K562 (cell line): ENCODE data around the gene GPATCH2L. TPM values are rescaled to one million over a fixed set of nuclear protein-coding genes. Genes with fewer than 3 reads are reported as not detected.

Experiments
- ATAC-seq: fragments of 200-7000 bp; cut with Tn5 transposase; 3 replicates; pipeline ENCODE4 v1.9.1; 2020; ENCODE audit warnings: moderate library complexity
- BruUV-seq: library from RNA; stranded (reverse); fragments of 400-500 nt; replicated peaks from 2 replicates; lab custom pipeline; 2021; lab: Mats Ljungman, UMichigan
- CTCF ChIA-PET: fragments of 300-600 bp; formaldehyde crosslinking; extraction: SDS; loops from one replicate; lab custom pipeline; 2021; ENCODE audit warnings: low intra/inter-chr PET ratio; lab: Yijun Ruan, JAX
- POLR2A ChIA-PET: fragments of 300-600, 350-650 bp; sonication (Branson Sonifier 250); formaldehyde crosslinking; extraction: SDS; loops from one replicate; lab custom pipeline; 2021; ENCODE audit warnings: antibody characterized with exemption, inconsistent platforms; lab: Yijun Ruan, JAX
- DNase-seq, 4 experiments: peaks; one replicate each; pipeline versions ENCODE4 v3.0.0 to v3.0.0-alpha.2; 2011 to 2018; ENCODE audit warnings: low spot score in 3 of 4, mixed read lengths in 3 of 4; ENCODE audit errors: extremely low read depth in 1 of 4
- FAIRE-seq: peaks from 2 replicates; lab custom pipeline; 2011; peaks lifted over from hg19 to GRCh38; lab: Jason Lieb, UNC
- H2AFZ ChIP-seq: 2 replicates; pipeline ENCODE4 v1.6.0; 2011; ENCODE audit warnings: low read depth, low read length, control low read depth, inconsistent platforms
- H3K27ac ChIP-seq: fragments of 200-600 bp; 3 replicates; pipeline ENCODE4 v1.8.0; 2011; ENCODE audit warnings: low read depth, mild to moderate bottlenecking, control low read depth, inconsistent platforms, low read length, moderate library complexity, mixed read lengths; ENCODE audit errors: extremely low read depth
- H3K27me3 ChIP-seq, 2 experiments: fragments of 300-600 bp in 1 of 2; 2 replicates in 1 of 2; 3 replicates in 1 of 2; pipeline versions ENCODE4 v1.6.0 to v1.8.0; 2011; ENCODE audit warnings: inconsistent platforms in 2 of 2, low read length in 2 of 2, mild to moderate bottlenecking in 1 of 2, mixed read lengths in 1 of 2, moderate library complexity in 1 of 2; ENCODE audit not compliant: control insufficient read depth in 2 of 2, insufficient read depth in 2 of 2
- H3K36me3 ChIP-seq: fragments of 300-600 bp; 3 replicates; pipeline ENCODE4 v1.8.0; 2011; ENCODE audit warnings: mild to moderate bottlenecking, low read length, inconsistent platforms; ENCODE audit not compliant: control insufficient read depth, insufficient read depth
- H3K4me1 ChIP-seq, 2 experiments: fragments of 200-600 bp in 1 of 2; replicated peaks in 1 of 2; 2 replicates in 1 of 2; 3 replicates in 1 of 2; pipeline versions ENCODE4 v1.5.1 to v1.8.0; 2011; ENCODE audit warnings: inconsistent platforms in 2 of 2, low read length in 2 of 2, mild to moderate bottlenecking in 1 of 2, mixed read lengths in 1 of 2, moderate library complexity in 1 of 2; ENCODE audit not compliant: control insufficient read depth in 2 of 2, insufficient read depth in 2 of 2
- H3K4me2 ChIP-seq: 2 replicates; pipeline ENCODE4 v1.6.1; 2011; ENCODE audit warnings: low read length, control low read depth, inconsistent platforms, mixed read lengths; ENCODE audit not compliant: insufficient read depth
- H3K4me3 ChIP-seq: fragments of 200-600 bp; sonication (generic), shearing (Covaris generic); 2 replicates; pipeline ENCODE4 v1.5.1; 2016; ENCODE audit warnings: control low read depth, inconsistent platforms
- H3K79me2 ChIP-seq: fragments of 200-600 bp; 3 replicates; pipeline ENCODE4 v1.8.0; 2011; ENCODE audit warnings: low read length, inconsistent platforms; ENCODE audit not compliant: control insufficient read depth, insufficient read depth
- H3K9ac ChIP-seq, 2 experiments: 2 replicates each; pipeline versions ENCODE4 v1.6.0 to v1.6.1; 2011; ENCODE audit warnings: low read depth in 2 of 2, low read length in 2 of 2, control low read depth in 1 of 2, inconsistent platforms in 1 of 2, mild to moderate bottlenecking in 1 of 2, mixed read lengths in 1 of 2; ENCODE audit not compliant: insufficient read depth in 1 of 2
- H3K9me1 ChIP-seq: one replicate; pipeline ENCODE4 v1.6.0; 2011; ENCODE audit warnings: inconsistent platforms, mild to moderate bottlenecking, low read length, moderate library complexity; ENCODE audit not compliant: control insufficient read depth, insufficient read depth
- H3K9me3 ChIP-seq: replicated peaks from 2 replicates; pipeline ENCODE4 v1.5.1; 2011; ENCODE audit warnings: low read depth, low read length, inconsistent platforms; ENCODE audit not compliant: control insufficient read depth, insufficient read depth
- H4K20me1 ChIP-seq: replicated peaks from 2 replicates; pipeline ENCODE4 v1.6.1; 2011; ENCODE audit warnings: low read length, inconsistent platforms, mixed read lengths; ENCODE audit not compliant: control insufficient read depth, insufficient read depth
- CREBBP ChIP-seq: IDR thresholded peaks from one replicate; pipeline ENCODE4 v1.6.1; 2012; ENCODE audit warnings: low read depth, mild to moderate bottlenecking, control low read depth, inconsistent platforms, low read length
- ETS2 ChIP-seq: IDR thresholded peaks from 2 replicates; pipeline ENCODE4 v1.6.1; 2016; ENCODE audit warnings: borderline replicate concordance, missing genetic modification characterization, mild to moderate bottlenecking, moderate library complexity, missing compliant biosample characterization; ENCODE audit not compliant: poor library complexity, severe bottlenecking
- LEF1 ChIP-seq: fragments of 450-650 bp; IDR thresholded peaks from 2 replicates; pipeline ENCODE4 v1.6.1; 2016; ENCODE audit warnings: mild to moderate bottlenecking
- MAFF ChIP-seq: IDR thresholded peaks from 2 replicates; pipeline ENCODE4 v1.6.1; 2012; ENCODE audit warnings: low read length, improper control_type of control experiment
- SAFB2 ChIP-seq: fragments of 200-400 bp; formaldehyde crosslinking; IDR thresholded peaks from 2 replicates; pipeline ENCODE4 v1.6.1; 2018; ENCODE audit warnings: borderline replicate concordance, low read length, low read depth, moderate library complexity; ENCODE audit not compliant: severe bottlenecking
- ZKSCAN3 ChIP-seq: fragments of 250-450 bp; sonication (Bioruptor Pico); IDR thresholded peaks from 2 replicates; pipeline ENCODE4 v1.4.0; 2020
- ZNF224 ChIP-seq: sonication (generic); formaldehyde crosslinking; IDR thresholded peaks from 2 replicates; pipeline ENCODE4 v1.8.0; 2022; ENCODE audit warnings: mild to moderate bottlenecking, missing genetic modification reagents
- WGBS: fragments of 100-300 bp; shearing (Covaris generic); methylation state at CpG from one replicate; pipeline ENCODE4 v1.1.6; 2016; ENCODE audit warnings: low coverage, mixed read lengths; ENCODE audit not compliant: insufficient coverage; ENCODE audit errors: missing lambda C conversion rate; 5-methylcytosine and 5-hydroxymethylcytosine counted together
- in situ Hi-C: fragments of 300-500 bp; cut with MboI; formaldehyde crosslinking; loops from 4 replicates; pipeline ENCODE4 v1.15.0; 2018; ENCODE audit warnings: inconsistent platforms, mixed read lengths
- intact Hi-C: fragments of 100-400 bp; cut with micrococcal nuclease; formaldehyde crosslinking; loops from 2 replicates; pipeline ENCODE4 v1.14.2; 2022
- polyA plus RNA-seq, 8 experiments: library from polyadenylated mRNA; depleted of rRNA in 4 of 8; stranded (reverse) in 5 of 8; unstranded in 3 of 8; fragments of >200 nt; fragmentation: Nextera tagmentation in 2 of 8; fragmentation: Illumina TruSeq in 1 of 8; extraction: Ambion mirVana in 2 of 8; extraction: Trizol in 1 of 8; gene quantifications; 2 replicates each; pipeline versions ENCODE4 v1.2.1 to v1.2.3, GENCODE V29; 2011 to 2014; ENCODE audit warnings: inconsistent platforms in 1 of 8, missing spikeins in 1 of 8
- total RNA-seq, 7 experiments: library from RNA; depleted of rRNA in 6 of 7; stranded (reverse); fragments of >200 nt in 6 of 7; fragmentation: Illumina TruSeq in 2 of 7; extraction: Trizol in 2 of 7; gene quantifications; 2 replicates each; pipeline versions ENCODE4 v1.2.1 to v1.2.3, GENCODE V29; 2011 to 2021; ENCODE audit warnings: low replicate concordance in 1 of 7

Gene GPATCH2L
- total and polyA plus RNA-seq, 9 of the 15 experiments (the other 6 are each of a cell fraction or from before 2014, with no cell fraction given) = 13.1 to 39.6 (median 20.0) TPM

DNA sequence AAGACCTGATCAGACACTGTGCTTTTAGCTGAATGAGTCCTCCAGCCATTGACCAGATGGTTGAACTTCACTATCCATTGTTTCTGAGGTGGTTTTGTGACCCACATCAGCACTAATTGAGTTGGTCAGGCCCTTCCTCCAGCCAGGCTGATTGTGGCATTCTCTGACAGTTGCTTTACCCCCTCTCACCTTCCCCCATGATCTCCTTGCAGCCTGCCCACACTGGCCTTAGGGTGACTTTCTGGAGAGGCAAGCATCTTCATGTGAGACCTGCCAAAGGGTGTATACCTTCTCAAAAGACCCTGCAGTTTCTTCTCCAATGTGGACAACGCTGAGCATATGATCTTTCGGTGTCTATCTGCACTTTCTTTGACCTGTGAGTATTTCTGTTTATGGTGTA, 83.9 kb downstream of the GPATCH2L start:
- no peaks in the 10 kb centered on the region for H3K36me3 ChIP-seq
- H3K9ac ChIP-seq = no peak overlapping the region
- no peaks in the 10 kb centered on the region for H3K27me3 ChIP-seq
- no peaks in the 10 kb centered on the region for H4K20me1 ChIP-seq
- no peaks in the 10 kb centered on the region for H3K9me1 ChIP-seq
- no peak overlapping the region for H3K27ac ChIP-seq
- intact Hi-C loops (no loop called here), in situ Hi-C loops (no loop called here)
- CTCF ChIA-PET = no interaction called here
- H2AFZ ChIP-seq = no peak overlapping the region
- no peak overlapping the region for H3K4me3 ChIP-seq
- H3K4me2 ChIP-seq = no peak overlapping the region
- POLR2A ChIA-PET = no interaction called here
- TF ChIP-seq ETS2 (tag) (no peak), SAFB2 (no peak), CREBBP (no peak), ZKSCAN3 (CRISPR knock-in tag) (no peak), MAFF (no peak), LEF1 (no peak), ZNF224 (CRISPR knock-in tag) (no peak)
- H3K79me2 ChIP-seq = no peaks in the 10 kb centered on the region
- H3K4me1 ChIP-seq = no peaks in the 10 kb centered on the region
- H3K9me3 ChIP-seq = no peaks in the 10 kb centered on the region
- no peak for DNase-seq
- 68% methylated on average over 2 of the region's 2 CpGs for WGBS
- no peak for ATAC-seq
- BruUV-seq = no TSS peak
- no peak for FAIRE-seq
